Dermis lymphatic vessel endothelial cell (primary cell): ENCODE results near the gene DPPA4. TPM values are rescaled to one million over a fixed set of nuclear protein-coding genes. Genes with fewer than 3 reads are reported as not detected.

Experiments
- total RNA-seq: library from RNA; depleted of rRNA; stranded (reverse); fragments of >200 nt; gene quantifications from 2 replicates; pipeline ENCODE4 v1.2.1, GENCODE V29; 2014

The DPPA4 gene
- not detected in 2 replicates for total RNA-seq

GRCh38 chr3:109337393-109337792 lies at the start of gene DPPA4:
Gene DPPA4 (minus strand): TSS chr3:109337546. CDS start chr3:109337517, 29 bp downstream.

DNA sequence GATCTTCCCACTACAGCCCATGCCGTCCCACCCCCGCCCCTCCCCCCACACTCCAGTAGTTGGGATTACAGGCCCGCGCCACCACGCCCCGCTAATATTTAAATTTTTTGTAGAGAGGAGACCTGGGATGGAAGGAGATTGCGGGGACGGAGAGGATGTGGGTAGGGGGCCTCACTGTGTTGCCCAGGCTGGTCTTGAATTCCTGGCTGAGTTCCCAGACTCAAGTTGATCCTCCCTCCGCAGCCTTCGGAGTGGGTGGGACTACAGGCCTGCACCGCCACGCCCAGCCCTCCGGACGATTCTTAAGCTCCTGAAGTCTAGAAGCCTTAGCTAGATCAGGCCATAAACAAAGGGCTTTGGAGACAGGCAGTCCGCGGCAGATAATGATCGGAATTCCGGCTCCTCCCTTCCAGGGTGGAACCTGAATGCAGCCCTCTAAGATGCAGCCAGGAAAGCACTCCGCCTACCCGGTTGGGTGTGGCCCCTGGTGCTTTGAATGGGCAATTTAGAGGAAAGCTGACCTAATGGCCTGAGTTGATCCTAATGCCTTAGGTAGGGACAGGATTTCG lies 21.1 kb downstream of the DPPA4 start, which contains the start of gene DPPA2:
TSS of gene DPPA2 (minus strand) at position 356 of the 569 bp plus-strand sequence. CDS start 1,975 bp downstream, outside the sequence.

Other genes with a start within 250 kb of the DPPA4 start
- gene MORC1, start 219.4 kb downstream of the DPPA4 start, total RNA-seq: not detected in 2 replicates
- gene C3orf85, start 200.8 kb downstream of the DPPA4 start, total RNA-seq: not detected in 2 replicates
- not detected in 2 replicates for gene DPPA2, start 21.0 kb downstream of the DPPA4 start, total RNA-seq